HG03196 (cell line): ENCODE measurements around the gene HK2.
"Not testable (repeated sequence)": the region's sequence is repeated elsewhere in the genome, so short reads cannot be mapped to it uniquely, and the experiment has no call there.

Source experiments
- ATAC-seq: cut with Tn5 transposase; IDR thresholded peaks from one replicate; pipeline ENCODE4 v1.9.1; 2021; ENCODE audit not compliant: unreplicated experiment

The HK2 gene

GRCh38 chr2:74833418-74834233 is at the start of gene HK2:
HK2 (plus strand) TSS chr2:74834127; CDS start chr2:74834581, 454 bp downstream.
- peak; percentile 82 for ATAC-seq

DNA sequence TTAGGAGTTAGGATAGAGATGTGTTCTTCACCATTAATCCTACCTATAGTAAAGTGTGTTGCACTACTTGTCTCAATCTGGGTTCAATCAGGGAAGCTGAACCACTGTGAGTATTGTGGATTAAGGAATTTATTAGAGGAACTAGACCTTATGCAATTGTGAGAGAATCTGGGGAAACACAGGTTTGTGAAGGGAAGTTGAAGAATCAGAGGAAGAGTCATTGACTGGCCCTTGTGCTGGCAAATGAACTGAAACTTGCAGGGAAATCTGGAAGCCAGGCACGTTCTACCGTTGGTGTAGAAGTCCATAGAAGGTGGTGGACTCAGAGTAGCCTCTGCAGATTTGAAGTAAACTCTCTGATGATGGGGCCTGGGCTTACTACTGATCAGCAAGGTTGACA is 44.7 kb upstream of the HK2 start:
- no peak for ATAC-seq

DNA sequence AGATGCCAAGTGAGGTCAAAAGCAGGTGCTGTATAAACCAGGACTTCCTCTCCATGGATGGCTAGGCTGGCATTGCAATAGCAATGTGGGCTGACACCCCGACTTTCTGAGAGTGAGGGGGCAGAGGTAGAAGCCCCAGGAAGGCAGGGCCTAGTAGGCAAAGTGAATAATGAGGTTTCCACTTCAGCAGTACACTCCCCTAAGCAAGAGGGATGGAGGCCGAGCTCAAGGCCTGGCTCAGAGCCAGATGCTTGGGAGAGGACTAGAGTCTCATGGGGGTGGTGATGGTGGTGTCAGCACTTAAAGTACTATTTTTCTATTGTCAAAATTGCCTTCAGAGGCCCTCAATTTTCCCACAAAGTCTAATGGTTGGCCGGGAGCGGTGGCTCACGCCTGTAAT is 41.6 kb upstream of the HK2 start:
- ATAC-seq: no peak

- not testable (repeated sequence) for ATAC-seq
Observed at GRCh38 chr2:74794878-74795277, 39.0 kb upstream of the HK2 start.

GRCh38 chr2:74806355-74806839 is 27.5 kb upstream of the HK2 start:
- no peak for ATAC-seq

GRCh38 chr2:74806920-74807319 is 27.0 kb upstream of the HK2 start:
- no peak for ATAC-seq

DNA sequence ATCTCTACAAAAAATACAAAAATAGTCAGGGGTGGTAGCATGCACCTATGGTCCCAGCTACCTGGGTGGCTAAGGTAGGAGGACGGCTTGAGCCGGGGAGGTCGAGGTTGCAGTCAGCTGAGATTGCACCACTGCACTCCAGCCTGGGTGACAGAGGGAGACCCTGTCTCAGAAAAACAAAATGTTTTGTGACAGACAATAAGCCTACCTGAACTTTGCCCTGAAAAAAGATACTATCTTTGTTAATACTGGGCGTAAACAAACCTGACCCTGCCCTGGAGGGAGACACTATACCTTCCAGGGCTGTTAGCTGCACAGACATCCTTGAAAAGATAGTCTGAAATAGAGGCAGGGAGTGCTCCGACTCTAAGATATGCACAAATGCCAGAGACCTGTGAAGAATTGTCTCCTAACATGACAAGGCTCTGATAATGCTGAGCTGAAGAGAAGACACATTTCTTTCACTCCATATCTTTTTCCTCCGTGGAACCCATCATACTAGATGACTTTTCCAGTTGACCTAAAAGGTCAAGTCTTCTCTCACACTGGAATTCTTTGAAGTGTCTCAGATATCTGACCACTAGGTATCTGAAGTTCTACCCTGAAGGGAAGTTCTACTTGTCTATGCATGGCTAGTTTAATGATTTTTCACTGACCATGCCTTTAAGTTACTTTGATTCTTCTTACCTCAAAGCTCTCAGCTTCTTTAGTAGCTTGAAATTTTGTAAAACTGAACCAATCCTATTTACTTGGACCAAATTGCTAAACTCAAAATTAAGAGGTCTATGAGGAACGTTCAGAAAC is 20.9 kb upstream of the HK2 start:
- ATAC-seq: no peak

DNA sequence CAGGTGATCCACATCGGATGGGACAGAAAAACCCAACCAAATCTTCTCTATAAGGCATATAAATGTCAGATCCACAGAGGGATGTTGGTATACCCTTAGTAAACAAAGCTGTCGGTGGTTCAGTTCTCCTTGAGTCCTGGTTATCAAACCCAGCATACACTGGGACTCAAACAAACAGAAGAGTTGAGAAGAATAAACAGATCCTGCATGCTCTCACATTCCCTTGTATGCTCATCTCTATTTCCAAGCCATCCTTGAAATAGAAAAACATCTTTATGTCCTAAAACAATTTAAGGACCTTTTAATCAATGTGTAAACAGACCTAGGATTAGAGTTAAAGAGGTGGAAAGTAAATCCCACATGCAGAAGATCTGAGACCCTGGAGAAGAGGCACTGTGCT is 19.8 kb upstream of the HK2 start:
- ATAC-seq: no peak

DNA sequence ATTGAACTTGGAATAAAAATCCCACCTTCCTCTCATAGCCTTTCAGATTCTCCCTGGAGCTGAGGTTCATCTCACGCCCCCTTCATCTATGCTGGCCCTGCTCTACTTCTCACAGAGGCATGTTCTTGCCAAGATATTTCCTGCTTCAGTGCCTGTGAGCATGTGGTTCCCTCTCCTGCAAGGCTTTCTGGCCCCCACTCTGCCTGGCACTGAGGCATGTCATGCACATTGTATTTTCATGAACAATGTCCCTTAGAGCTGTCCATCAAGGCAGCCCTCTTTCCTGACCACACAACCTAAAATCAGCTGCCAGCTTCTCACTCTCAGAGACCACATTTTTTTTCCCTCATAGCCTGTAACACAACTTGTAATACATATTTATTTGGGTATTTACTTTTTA is 18.0 kb upstream of the HK2 start:
- ATAC-seq: no peak

DNA sequence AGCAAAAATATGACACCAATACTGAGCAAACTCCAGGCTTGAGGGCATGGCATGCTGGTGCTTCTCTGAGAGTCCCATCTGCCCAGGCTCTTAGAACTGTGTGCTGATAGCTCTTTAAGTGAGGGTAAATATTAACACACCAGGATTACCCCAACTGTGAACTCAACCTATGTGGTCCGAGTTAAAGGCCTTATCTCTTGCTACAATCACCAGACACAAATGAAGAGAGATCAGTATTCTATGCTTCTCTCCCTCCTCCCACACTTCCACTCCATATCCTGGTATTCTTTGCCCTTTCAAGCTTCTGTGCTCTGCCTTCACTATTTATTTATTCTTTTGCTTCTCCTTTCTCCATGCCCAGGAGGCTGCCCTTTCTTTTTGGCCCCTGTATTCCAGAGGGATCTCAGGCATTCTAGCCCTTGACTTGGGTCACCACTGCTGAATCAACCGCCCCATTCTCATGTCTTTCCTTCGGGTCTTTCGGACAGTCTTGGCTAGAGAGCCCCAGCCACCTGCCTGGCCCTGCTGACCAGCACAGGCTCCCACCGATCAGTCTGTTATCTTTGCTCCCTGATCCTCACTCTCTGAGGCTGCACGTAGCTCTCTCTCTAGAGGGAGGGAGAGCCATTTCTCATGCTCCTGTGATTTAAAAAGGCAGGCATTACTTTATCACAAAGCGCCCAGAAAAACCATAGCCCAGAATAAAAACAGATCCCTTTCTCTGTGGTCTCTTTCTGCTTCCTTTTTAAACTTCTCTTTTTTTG is 17.2 kb upstream of the HK2 start:
- no peak for ATAC-seq

DNA sequence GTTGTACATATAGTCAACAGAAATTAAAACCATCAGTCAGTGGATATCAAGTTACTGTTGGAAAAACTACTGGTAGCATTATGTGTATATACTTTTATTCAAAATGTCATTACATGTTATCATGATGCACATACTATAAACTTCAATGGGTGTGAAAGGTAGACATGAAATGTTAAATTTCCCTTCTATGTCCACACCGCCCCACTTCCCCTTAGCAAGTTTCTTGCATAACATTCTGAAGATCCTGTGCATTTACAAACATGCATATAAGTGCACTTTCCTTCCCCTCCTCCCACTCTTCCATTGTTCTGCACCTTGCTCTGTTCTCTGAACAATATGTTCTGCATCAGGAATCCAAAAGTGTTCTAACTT is 16.6 kb upstream of the HK2 start:
- no peak for ATAC-seq

- peak; percentile 51 for ATAC-seq
Observed at GRCh38 chr2:74819702-74820101, 14.2 kb upstream of the HK2 start.

- ATAC-seq: no peak
Observed at GRCh38 chr2:74821177-74822126, 12.5 kb upstream of the HK2 start.

DNA sequence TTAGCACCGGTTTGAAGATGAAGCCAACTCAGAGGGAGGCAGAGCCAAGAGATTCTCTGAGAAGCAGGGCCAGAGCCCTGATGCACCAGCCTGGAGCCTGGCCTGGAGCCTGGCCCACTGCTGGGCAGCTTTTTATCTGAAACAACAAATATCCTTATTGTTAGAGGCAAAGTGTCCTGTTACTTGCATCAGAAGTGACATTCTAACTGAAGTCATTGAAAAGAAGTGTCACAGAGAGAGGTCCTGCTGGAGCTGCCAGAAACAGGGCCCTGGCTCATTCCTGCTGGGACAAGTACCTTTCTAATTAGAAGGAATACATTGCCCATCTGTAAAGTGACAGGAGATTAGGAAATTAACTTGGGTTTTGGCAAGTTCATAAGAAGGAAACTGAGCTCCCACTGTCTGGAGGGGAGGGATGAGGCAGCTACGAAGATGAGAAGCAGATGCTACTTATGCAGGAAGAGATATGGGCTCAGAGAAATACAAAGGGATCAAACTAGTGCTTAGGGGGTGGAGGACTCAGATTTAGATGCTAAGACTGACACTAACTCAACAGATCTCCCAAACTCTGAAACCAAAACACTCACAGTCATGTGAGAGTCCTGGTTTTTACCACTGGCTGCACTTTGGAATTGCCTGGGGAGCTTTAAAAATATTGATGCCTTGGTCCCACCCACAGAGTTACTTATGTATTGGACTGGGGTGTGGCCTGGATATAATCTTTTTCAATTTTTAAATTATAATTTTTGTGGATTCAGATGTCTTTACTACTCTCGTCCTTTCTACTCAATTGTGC is 11.0 kb upstream of the HK2 start:
- ATAC-seq: no peak

GRCh38 chr2:74824679-74825078 is 9.2 kb upstream of the HK2 start:
- ATAC-seq: no peak

- ATAC-seq: no peak
Observed at GRCh38 chr2:74828543-74828942, 5.4 kb upstream of the HK2 start.

GRCh38 chr2:74831693-74832530 is 2.0 kb upstream of the HK2 start:
- no peak for ATAC-seq

DNA sequence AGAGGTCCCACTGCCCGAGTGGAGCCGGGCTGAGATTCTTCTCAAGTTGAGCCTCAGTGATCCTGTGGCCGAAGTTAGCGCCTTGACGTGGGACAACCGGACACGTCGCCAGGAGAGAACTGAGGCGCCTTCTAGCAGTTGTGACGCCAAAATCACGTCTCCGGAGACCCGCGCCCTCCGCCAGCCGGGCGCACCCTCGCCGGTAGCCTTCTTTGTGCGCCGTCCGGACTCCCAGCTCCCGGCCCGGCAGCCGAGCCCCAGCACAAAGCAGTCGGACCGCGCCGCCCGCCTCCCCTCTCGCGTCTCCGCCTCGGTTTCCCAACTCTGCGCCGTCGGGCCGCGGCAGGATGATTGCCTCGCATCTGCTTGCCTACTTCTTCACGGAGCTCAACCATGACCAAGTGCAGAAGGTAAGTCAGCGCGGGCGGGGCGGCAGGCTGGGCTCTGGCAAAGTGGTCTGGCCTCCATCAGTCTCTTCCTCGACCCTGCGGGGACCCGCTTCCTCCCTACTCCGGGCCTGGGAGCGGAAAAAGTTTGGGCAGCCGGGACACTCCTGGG is 386 bp downstream of the HK2 start:
- ATAC-seq: peak; percentile 1
